K562 (cell line): ENCODE data around the gene ZNF837. TPM values are rescaled to one million over a fixed set of nuclear protein-coding genes. Genes with fewer than 3 reads are reported as not detected.
A peak's percentile ranks its signal among the peaks of the same experiment; 100 is the strongest.

Experiments
- ARHGAP35 ChIP-seq: fragments of 450-650 bp; IDR thresholded peaks from 2 replicates; pipeline ENCODE4 v1.6.1; 2018; ENCODE audit not compliant: partially characterized antibody
- CREB1 ChIP-seq, 2 experiments: sonication (generic) in 1 of 2; formaldehyde crosslinking in 1 of 2; IDR thresholded peaks; 2 replicates each; pipeline versions ENCODE4 v1.6.1 to v1.8.0; 2012 to 2022; ENCODE audit warnings: inconsistent platforms in 1 of 2, mild to moderate bottlenecking in 1 of 2, missing genetic modification reagents in 1 of 2, moderate library complexity in 1 of 2
- FOXK1 ChIP-seq: sonication (generic); formaldehyde crosslinking; IDR thresholded peaks from 2 replicates; pipeline ENCODE4 v1.8.0; 2022; ENCODE audit warnings: missing genetic modification reagents, mild to moderate bottlenecking, borderline replicate concordance
- NFYB ChIP-seq: IDR thresholded peaks from 2 replicates; pipeline ENCODE4 v1.6.1; 2011; ENCODE audit warnings: mild to moderate bottlenecking, moderate library complexity; ENCODE audit not compliant: insufficient read length; ENCODE audit errors: extremely low read depth
- PCBP1 ChIP-seq: fragments of 200-400 bp; formaldehyde crosslinking; IDR thresholded peaks from 2 replicates; pipeline ENCODE4 v1.6.1; 2018; ENCODE audit warnings: mild to moderate bottlenecking, low read depth, low read length; ENCODE audit not compliant: poor library complexity, severe bottlenecking
- PCBP2 ChIP-seq: fragments of 200-400 bp; formaldehyde crosslinking; IDR thresholded peaks from 2 replicates; pipeline ENCODE4 v1.6.1; 2018; ENCODE audit warnings: low read length, low read depth, mild to moderate bottlenecking, moderate library complexity; ENCODE audit not compliant: poor library complexity, severe bottlenecking
- PRDM10 ChIP-seq: fragments of 450-650 bp; IDR thresholded peaks from 2 replicates; pipeline ENCODE4 v1.6.1; 2018; ENCODE audit not compliant: partially characterized antibody
- RBFOX2 ChIP-seq: fragments of 200-400 bp; formaldehyde crosslinking; IDR thresholded peaks from 2 replicates; pipeline ENCODE4 v1.6.1; 2017; ENCODE audit warnings: low read depth, mild to moderate bottlenecking, low read length, moderate library complexity
- SRSF3 ChIP-seq: fragments of 200-400 bp; formaldehyde crosslinking; IDR thresholded peaks from 2 replicates; pipeline ENCODE4 v1.6.1; 2016; ENCODE audit warnings: mild to moderate bottlenecking, low read length, moderate library complexity; ENCODE audit not compliant: insufficient read depth
- ZBTB12 ChIP-seq: fragments of 250-450 bp; sonication (Bioruptor Pico); IDR thresholded peaks from 2 replicates; pipeline ENCODE4 v1.4.0; 2020
- ZNF197 ChIP-seq: fragments of 200-800 bp; sonication (Bioruptor generic); IDR thresholded peaks from 2 replicates; pipeline ENCODE4 v1.6.1; 2016; ENCODE audit warnings: low read depth, missing genetic modification characterization, missing compliant biosample characterization
- ZNF212 ChIP-seq: fragments of 450-650 bp; formaldehyde crosslinking; IDR thresholded peaks from 2 replicates; pipeline ENCODE4 v1.4.0; 2020; ENCODE audit warnings: mild to moderate bottlenecking
- polyA plus RNA-seq, 8 experiments: library from polyadenylated mRNA; depleted of rRNA in 4 of 8; stranded (reverse) in 5 of 8; unstranded in 3 of 8; fragments of >200 nt; fragmentation: Nextera tagmentation in 2 of 8; fragmentation: Illumina TruSeq in 1 of 8; extraction: Ambion mirVana in 2 of 8; extraction: Trizol in 1 of 8; gene quantifications; 2 replicates each; pipeline versions ENCODE4 v1.2.1 to v1.2.3, GENCODE V29; 2011 to 2014; ENCODE audit warnings: inconsistent platforms in 1 of 8, missing spikeins in 1 of 8
- total RNA-seq, 7 experiments: library from RNA; depleted of rRNA in 6 of 7; stranded (reverse); fragments of >200 nt in 6 of 7; fragmentation: Illumina TruSeq in 2 of 7; extraction: Trizol in 2 of 7; gene quantifications; 2 replicates each; pipeline versions ENCODE4 v1.2.1 to v1.2.3, GENCODE V29; 2011 to 2021; ENCODE audit warnings: low replicate concordance in 1 of 7
- TF ChIP-seq, protein P1 (sequence below): fragments of 250-450 bp; sonication (Bioruptor Pico); IDR thresholded peaks from 2 replicates; pipeline ENCODE4 v1.8.0; 2021; ENCODE audit warnings: moderate library complexity, mild to moderate bottlenecking, inconsistent platforms
- TF ChIP-seq, protein P2 (sequence below): IDR thresholded peaks from 2 replicates; pipeline ENCODE4 v1.6.1; 2016; ENCODE audit warnings: missing genetic modification characterization, missing compliant biosample characterization
- TF ChIP-seq, protein P3 (sequence below): fragments of 200-800 bp; sonication (Bioruptor generic); IDR thresholded peaks from 2 replicates; pipeline ENCODE4 v1.6.1; 2017; ENCODE audit warnings: missing genetic modification characterization, missing compliant biosample characterization

Gene ZNF837
- total and polyA plus RNA-seq, 9 of the 15 experiments (the other 6 are each of a cell fraction or from before 2014, with no cell fraction given), result 0.11 to 2.1 (median 0.57) TPM; not detected in 4

GRCh38 chr19:58326914-58327726 lies 53.7 kb downstream of the ZNF837 start, which contains the start of gene ZSCAN22 (continued):
- no peak for TF ChIP-seq NFYB
- peak; percentile 95 for TF ChIP-seq CREB1 (IDR thresholded peaks at IDR 0.05)
- TF ChIP-seq CREB1 (CRISPR knock-in tag; IDR thresholded peaks at IDR 0.05), result peak; percentile 98
- no peak for TF ChIP-seq PCBP1
- TF ChIP-seq PCBP2, result no peak
- TF ChIP-seq, protein P1, sequence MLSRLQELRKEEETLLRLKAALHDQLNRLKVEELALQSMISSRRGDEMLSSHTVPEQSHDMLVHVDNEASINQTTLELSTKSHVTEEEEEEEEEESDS (CRISPR knock-in tag), result no peak
- TF ChIP-seq SRSF3, result no peak
- TF ChIP-seq ARHGAP35, result no peak
- 0 out of 2 replicates have a peak, but pooled peaks have one; percentile 68 for TF ChIP-seq ZNF197 (CRISPR knock-in tag)
- peak; percentile 95 for TF ChIP-seq ZBTB12
- peak; percentile 57 for TF ChIP-seq PRDM10
- TF ChIP-seq, protein P2, sequence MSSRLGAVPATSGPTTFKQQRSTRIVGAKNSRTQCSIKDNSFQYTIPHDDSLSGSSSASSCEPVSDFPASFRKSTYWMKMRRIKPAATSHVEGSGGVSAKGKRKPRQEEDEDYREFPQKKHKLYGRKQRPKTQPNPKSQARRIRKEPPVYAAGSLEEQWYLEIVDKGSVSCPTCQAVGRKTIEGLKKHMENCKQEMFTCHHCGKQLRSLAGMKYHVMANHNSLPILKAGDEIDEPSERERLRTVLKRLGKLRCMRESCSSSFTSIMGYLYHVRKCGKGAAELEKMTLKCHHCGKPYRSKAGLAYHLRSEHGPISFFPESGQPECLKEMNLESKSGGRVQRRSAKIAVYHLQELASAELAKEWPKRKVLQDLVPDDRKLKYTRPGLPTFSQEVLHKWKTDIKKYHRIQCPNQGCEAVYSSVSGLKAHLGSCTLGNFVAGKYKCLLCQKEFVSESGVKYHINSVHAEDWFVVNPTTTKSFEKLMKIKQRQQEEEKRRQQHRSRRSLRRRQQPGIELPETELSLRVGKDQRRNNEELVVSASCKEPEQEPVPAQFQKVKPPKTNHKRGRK (tag), result no peak
- peak; percentile 26; the same call in 1 of the 2 replicates for TF ChIP-seq FOXK1 (CRISPR knock-in tag)
- no peak for TF ChIP-seq ZNF212 (CRISPR knock-in tag)
- TF ChIP-seq, protein P3, sequence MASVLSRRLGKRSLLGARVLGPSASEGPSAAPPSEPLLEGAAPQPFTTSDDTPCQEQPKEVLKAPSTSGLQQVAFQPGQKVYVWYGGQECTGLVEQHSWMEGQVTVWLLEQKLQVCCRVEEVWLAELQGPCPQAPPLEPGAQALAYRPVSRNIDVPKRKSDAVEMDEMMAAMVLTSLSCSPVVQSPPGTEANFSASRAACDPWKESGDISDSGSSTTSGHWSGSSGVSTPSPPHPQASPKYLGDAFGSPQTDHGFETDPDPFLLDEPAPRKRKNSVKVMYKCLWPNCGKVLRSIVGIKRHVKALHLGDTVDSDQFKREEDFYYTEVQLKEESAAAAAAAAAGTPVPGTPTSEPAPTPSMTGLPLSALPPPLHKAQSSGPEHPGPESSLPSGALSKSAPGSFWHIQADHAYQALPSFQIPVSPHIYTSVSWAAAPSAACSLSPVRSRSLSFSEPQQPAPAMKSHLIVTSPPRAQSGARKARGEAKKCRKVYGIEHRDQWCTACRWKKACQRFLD (CRISPR knock-in tag), result no peak; the same call in 1 of the 2 replicates
- peak; percentile 96 for TF ChIP-seq RBFOX2
